ENCODE data around the gene VILL.
A peak's percentile ranks its signal among the peaks of the same experiment; 100 is the strongest.

The VILL gene

DNA sequence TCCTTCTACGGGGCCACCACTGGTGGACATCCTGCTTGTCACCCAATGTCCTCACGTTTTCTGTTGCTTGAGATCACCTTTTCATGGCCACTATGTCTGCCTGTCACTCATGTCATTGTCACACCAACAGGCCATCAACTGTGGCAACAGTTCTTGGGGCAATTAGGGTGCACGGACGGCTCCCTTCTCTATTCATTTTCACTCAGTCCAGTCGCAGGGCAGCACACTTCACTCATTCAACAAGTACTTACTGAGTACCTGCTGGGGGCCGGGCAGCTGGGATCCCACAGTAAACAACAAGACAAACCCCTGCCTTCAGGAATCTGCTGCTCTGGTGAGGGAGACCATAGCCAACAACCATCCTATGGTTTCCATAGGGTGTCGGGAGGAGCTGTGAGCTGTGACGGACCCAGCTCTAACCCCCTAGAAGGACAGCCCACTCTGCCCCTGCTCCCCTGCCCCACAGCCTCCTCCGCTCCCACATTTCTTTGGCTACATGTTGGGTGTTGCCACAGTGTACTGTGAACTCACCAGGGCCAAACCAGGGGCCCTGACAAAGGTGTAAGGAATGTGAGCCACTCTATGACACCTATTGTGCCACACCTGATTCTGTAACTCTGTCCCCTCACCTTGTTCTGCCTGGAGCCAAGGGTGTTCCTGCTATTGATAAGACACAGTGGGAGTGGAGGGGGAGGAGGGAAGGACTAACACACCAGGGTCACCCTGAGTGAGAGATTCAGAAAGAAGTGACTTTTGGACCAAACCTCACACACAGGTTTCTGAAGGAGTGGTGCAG, 1.9 kb downstream of the VILL start:
- Histone ChIP-seq H3K27ac (ENCODE audit: low read depth, low read length, poor library complexity, severe bottlenecking) (no peak overlapping the region), H4K20me1 (ENCODE audit: insufficient read depth, low read length) (no peaks in the 10 kb centered on the region), H3F3A (ENCODE audit: insufficient read depth, low read length) (no peaks in the 10 kb centered on the region), H3K9ac (ENCODE audit: low read length) (no peak overlapping the region), H3K9me3 (ENCODE audit: low read length) (no peaks in the 10 kb centered on the region), H2AFZ (ENCODE audit: low read length) (no peak overlapping the region), H3K79me2 (ENCODE audit: insufficient read depth, low read length) (no peaks in the 10 kb centered on the region), H3K36me3 (ENCODE audit: insufficient read depth, low read length) (peaks cover 7% of the 10 kb centered on the region; the same call in 1 of the 2 replicates), H3K4me2 (ENCODE audit: low read length) (no peak overlapping the region), H3K4me1 (ENCODE audit: insufficient read depth, low read length, severe bottlenecking) (peaks cover 23% of the 10 kb centered on the region), H3K4me3 (ENCODE audit: low read depth, low read length, poor library complexity, severe bottlenecking) (no peak overlapping the region), H3K9me2 (ENCODE audit: low read depth, low read length) (no peaks in the 10 kb centered on the region), H3K27me3 (ENCODE audit: insufficient read depth, low read length) (no peaks in the 10 kb centered on the region)
- TF ChIP-seq EZH2 (IDR thresholded peaks at IDR 0.05; ENCODE audit: borderline replicate concordance, low read length) = no peak
- TF ChIP-seq, protein P1, sequence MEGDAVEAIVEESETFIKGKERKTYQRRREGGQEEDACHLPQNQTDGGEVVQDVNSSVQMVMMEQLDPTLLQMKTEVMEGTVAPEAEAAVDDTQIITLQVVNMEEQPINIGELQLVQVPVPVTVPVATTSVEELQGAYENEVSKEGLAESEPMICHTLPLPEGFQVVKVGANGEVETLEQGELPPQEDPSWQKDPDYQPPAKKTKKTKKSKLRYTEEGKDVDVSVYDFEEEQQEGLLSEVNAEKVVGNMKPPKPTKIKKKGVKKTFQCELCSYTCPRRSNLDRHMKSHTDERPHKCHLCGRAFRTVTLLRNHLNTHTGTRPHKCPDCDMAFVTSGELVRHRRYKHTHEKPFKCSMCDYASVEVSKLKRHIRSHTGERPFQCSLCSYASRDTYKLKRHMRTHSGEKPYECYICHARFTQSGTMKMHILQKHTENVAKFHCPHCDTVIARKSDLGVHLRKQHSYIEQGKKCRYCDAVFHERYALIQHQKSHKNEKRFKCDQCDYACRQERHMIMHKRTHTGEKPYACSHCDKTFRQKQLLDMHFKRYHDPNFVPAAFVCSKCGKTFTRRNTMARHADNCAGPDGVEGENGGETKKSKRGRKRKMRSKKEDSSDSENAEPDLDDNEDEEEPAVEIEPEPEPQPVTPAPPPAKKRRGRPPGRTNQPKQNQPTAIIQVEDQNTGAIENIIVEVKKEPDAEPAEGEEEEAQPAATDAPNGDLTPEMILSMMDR (IDR thresholded peaks at IDR 0.05; ENCODE audit: low read length) = no peak

- no peak overlapping the region for H3K4me2 ChIP-seq (ENCODE audit: low read length)
- H3K4me3 ChIP-seq (ENCODE audit: low read depth, low read length, poor library complexity, severe bottlenecking) = no peak overlapping the region
- no peaks in the 10 kb centered on the region for H4K20me1 ChIP-seq (ENCODE audit: insufficient read depth, low read length)
- no peak overlapping the region for H2AFZ ChIP-seq (ENCODE audit: low read length)
- peaks cover 7% of the 10 kb centered on the region; the same call in 1 of the 2 replicates for H3K36me3 ChIP-seq (ENCODE audit: insufficient read depth, low read length)
- H3K79me2 ChIP-seq (ENCODE audit: insufficient read depth, low read length) = no peaks in the 10 kb centered on the region
- no peaks in the 10 kb centered on the region for H3K27me3 ChIP-seq (ENCODE audit: insufficient read depth, low read length)
- H3K9me3 ChIP-seq (ENCODE audit: low read length) = no peaks in the 10 kb centered on the region
- H3K4me1 ChIP-seq (ENCODE audit: insufficient read depth, low read length, severe bottlenecking) = peaks cover 27% of the 10 kb centered on the region
- no peak overlapping the region for H3K9ac ChIP-seq (ENCODE audit: low read length)
- H3F3A ChIP-seq (ENCODE audit: insufficient read depth, low read length) = no peaks in the 10 kb centered on the region
- no peaks in the 10 kb centered on the region for H3K9me2 ChIP-seq (ENCODE audit: low read depth, low read length)
- TF ChIP-seq, protein P1 (IDR thresholded peaks at IDR 0.05; ENCODE audit: low read length) = no peak
- TF ChIP-seq EZH2 (IDR thresholded peaks at IDR 0.05; ENCODE audit: borderline replicate concordance, low read length) = no peak
- H3K27ac ChIP-seq (ENCODE audit: low read depth, low read length, poor library complexity, severe bottlenecking) = no peak overlapping the region
Observed at GRCh38 chr3:37993067-37993455, 2.5 kb downstream of the VILL start.

DNA sequence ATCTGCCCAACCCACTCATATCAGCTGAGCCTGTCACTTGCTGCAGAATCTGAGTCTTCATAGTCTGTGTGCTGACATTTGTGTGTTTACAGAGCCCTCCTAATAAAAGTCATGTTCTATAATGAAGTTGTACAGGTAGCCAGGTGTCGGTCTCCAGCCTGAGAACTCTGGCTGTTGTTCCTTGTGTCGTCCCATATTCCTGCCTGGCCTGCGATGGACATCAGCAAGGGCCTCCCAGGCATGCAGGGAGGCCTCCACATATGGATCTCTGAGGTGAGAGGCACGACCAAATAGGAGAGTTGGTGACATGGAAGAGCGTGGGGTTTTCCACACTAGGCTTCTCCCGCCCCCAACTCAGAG, 2.9 kb downstream of the VILL start:
- Histone ChIP-seq H3K36me3 (ENCODE audit: insufficient read depth, low read length) (peaks cover 7% of the 10 kb centered on the region; the same call in 1 of the 2 replicates), H2AFZ (ENCODE audit: low read length) (0 out of 2 replicates have a peak overlapping the region, but pooled peaks have one; percentile 3), H4K20me1 (ENCODE audit: insufficient read depth, low read length) (no peaks in the 10 kb centered on the region), H3K9me2 (ENCODE audit: low read depth, low read length) (no peaks in the 10 kb centered on the region), H3K79me2 (ENCODE audit: insufficient read depth, low read length) (no peaks in the 10 kb centered on the region), H3K4me2 (ENCODE audit: low read length) (peak overlapping the region; percentile 92), H3K4me3 (ENCODE audit: low read depth, low read length, poor library complexity, severe bottlenecking) (peak overlapping the region; percentile 71), H3K9me3 (ENCODE audit: low read length) (no peaks in the 10 kb centered on the region), H3K9ac (ENCODE audit: low read length) (peak overlapping the region; percentile 81; the same call in 1 of the 2 replicates), H3K4me1 (ENCODE audit: insufficient read depth, low read length, severe bottlenecking) (peaks cover 31% of the 10 kb centered on the region), H3K27ac (ENCODE audit: low read depth, low read length, poor library complexity, severe bottlenecking) (no peak overlapping the region), H3F3A (ENCODE audit: insufficient read depth, low read length) (no peaks in the 10 kb centered on the region), H3K27me3 (ENCODE audit: insufficient read depth, low read length) (no peaks in the 10 kb centered on the region)
- TF ChIP-seq, protein P1 (IDR thresholded peaks at IDR 0.05; ENCODE audit: low read length) = no peak
- no peak for TF ChIP-seq EZH2 (IDR thresholded peaks at IDR 0.05; ENCODE audit: borderline replicate concordance, low read length)

Data from OCI-LY1 (cell line).